ENCODE data around the gene SERTAD3. TPM values are rescaled to one million over a fixed set of nuclear protein-coding genes. Genes with fewer than 3 reads are reported as not detected.
A peak's percentile ranks its signal among the peaks of the same experiment; 100 is the strongest.

Gene SERTAD3
- total RNA-seq, 4 donors from 2014 or later: 16.4 to 29.8 (median 19.1) TPM

- Histone ChIP-seq H3K4me3 (peak overlapping the region; percentile 2), H3K27ac (peak overlapping the region; percentile 57), H3K9me3 (no peaks in the 10 kb centered on the region), H3K27me3 (no peaks in the 10 kb centered on the region), H3K36me3 (peaks cover 4% of the 10 kb centered on the region), H3K4me1 (peaks cover 35% of the 10 kb centered on the region)
- TF ChIP-seq, protein P1, sequence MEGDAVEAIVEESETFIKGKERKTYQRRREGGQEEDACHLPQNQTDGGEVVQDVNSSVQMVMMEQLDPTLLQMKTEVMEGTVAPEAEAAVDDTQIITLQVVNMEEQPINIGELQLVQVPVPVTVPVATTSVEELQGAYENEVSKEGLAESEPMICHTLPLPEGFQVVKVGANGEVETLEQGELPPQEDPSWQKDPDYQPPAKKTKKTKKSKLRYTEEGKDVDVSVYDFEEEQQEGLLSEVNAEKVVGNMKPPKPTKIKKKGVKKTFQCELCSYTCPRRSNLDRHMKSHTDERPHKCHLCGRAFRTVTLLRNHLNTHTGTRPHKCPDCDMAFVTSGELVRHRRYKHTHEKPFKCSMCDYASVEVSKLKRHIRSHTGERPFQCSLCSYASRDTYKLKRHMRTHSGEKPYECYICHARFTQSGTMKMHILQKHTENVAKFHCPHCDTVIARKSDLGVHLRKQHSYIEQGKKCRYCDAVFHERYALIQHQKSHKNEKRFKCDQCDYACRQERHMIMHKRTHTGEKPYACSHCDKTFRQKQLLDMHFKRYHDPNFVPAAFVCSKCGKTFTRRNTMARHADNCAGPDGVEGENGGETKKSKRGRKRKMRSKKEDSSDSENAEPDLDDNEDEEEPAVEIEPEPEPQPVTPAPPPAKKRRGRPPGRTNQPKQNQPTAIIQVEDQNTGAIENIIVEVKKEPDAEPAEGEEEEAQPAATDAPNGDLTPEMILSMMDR (IDR thresholded peaks at IDR 0.05): no peak
- no peak for TF ChIP-seq POLR2A (IDR thresholded peaks at IDR 0.05)
- TF ChIP-seq POLR2AphosphoS5 (IDR thresholded peaks at IDR 0.05): no peak
- no peak for TF ChIP-seq EP300 (IDR thresholded peaks at IDR 0.05)
- DNase-seq (ENCODE audit: low spot score in 2 of 2): no peak
- WGBS: 85% methylated on average over 4 of the region's 4 CpGs
Observed at GRCh38 chr19:40417643-40417981, 26.5 kb downstream of the SERTAD3 start.

DNA sequence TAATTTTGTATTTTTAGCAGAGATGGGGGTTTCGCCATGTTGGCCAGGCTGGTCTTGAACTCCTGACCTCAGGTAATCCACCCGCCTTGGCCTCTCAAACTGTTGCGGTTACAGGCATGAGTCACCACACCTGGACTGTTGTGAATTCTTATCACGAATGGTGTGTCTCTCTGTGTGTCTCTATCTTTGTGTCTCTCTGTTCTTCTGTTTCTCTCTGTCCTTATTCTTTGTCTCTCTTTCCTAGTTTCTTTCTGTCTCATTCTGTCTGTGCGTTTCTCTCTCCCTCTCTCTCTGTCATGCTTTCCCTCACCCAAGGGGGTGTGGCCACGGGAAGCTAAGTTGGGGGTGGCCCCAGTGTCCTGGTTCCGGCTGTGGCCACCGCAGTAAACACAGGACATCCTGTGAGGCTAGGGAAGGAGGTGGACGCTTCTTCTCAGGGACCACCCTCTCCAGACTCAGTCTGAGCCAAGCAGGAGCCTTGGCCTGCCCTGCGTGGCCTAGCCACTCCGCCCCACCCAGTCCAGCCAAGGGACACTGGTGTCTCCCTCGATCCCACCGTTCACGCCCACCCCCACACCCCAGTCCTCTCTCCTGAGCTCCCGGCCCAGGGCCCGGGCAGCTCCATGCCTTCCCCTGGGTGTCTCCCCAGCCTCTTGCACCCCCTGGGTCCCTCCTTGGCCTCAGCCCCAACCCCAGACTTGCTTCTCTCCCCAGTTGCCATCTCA is 27.1 kb downstream of the SERTAD3 start:
- H3K27ac ChIP-seq: peak overlapping the region; percentile 57
- WGBS: 55% methylated on average over 14 of the region's 16 CpGs
- H3K27me3 ChIP-seq: no peaks in the 10 kb centered on the region
- TF ChIP-seq POLR2A (IDR thresholded peaks at IDR 0.05): no peak
- no peak for TF ChIP-seq POLR2AphosphoS5 (IDR thresholded peaks at IDR 0.05)
- TF ChIP-seq, protein P1 (IDR thresholded peaks at IDR 0.05): no peak
- TF ChIP-seq EP300 (IDR thresholded peaks at IDR 0.05): no peak
- no peaks in the 10 kb centered on the region for H3K36me3 ChIP-seq
- H3K9me3 ChIP-seq: no peaks in the 10 kb centered on the region
- no peak for DNase-seq (ENCODE audit: low spot score in 2 of 2)
- H3K4me3 ChIP-seq: peak overlapping the region; percentile 2
- peaks cover 33% of the 10 kb centered on the region for H3K4me1 ChIP-seq

DNA sequence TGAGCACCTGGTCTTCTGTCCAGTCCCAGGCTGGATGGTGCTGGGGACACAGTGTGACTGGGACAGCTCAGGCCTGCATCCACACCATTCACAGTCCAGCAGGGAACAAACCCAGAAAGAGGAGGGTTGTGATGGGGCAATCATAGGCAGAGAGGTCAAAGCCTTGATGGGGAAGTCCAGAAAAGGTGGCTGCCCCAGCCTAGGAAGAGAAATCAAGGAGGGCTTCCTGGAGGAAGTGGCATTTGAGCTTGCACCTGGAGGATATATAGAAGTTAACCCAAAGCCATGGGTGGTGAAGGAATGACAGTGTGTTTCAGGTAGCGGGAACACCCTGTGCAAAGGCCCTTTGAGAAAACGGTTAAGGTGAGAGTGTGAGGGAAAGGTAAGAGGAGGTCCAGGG is 28.4 kb downstream of the SERTAD3 start:
- Histone ChIP-seq H3K27ac (no peak overlapping the region), H3K9me3 (no peaks in the 10 kb centered on the region), H3K4me1 (peaks cover 35% of the 10 kb centered on the region), H3K4me3 (no peak overlapping the region), H3K27me3 (no peaks in the 10 kb centered on the region), H3K36me3 (no peaks in the 10 kb centered on the region)
- WGBS: 100% methylated on average over 2 of the region's 2 CpGs
- TF ChIP-seq EP300 (IDR thresholded peaks at IDR 0.05) (no peak), POLR2AphosphoS5 (IDR thresholded peaks at IDR 0.05) (no peak), POLR2A (IDR thresholded peaks at IDR 0.05) (no peak)
- TF ChIP-seq, protein P1 (IDR thresholded peaks at IDR 0.05): no peak
- DNase-seq (ENCODE audit: low spot score in 2 of 2): no peak

DNA sequence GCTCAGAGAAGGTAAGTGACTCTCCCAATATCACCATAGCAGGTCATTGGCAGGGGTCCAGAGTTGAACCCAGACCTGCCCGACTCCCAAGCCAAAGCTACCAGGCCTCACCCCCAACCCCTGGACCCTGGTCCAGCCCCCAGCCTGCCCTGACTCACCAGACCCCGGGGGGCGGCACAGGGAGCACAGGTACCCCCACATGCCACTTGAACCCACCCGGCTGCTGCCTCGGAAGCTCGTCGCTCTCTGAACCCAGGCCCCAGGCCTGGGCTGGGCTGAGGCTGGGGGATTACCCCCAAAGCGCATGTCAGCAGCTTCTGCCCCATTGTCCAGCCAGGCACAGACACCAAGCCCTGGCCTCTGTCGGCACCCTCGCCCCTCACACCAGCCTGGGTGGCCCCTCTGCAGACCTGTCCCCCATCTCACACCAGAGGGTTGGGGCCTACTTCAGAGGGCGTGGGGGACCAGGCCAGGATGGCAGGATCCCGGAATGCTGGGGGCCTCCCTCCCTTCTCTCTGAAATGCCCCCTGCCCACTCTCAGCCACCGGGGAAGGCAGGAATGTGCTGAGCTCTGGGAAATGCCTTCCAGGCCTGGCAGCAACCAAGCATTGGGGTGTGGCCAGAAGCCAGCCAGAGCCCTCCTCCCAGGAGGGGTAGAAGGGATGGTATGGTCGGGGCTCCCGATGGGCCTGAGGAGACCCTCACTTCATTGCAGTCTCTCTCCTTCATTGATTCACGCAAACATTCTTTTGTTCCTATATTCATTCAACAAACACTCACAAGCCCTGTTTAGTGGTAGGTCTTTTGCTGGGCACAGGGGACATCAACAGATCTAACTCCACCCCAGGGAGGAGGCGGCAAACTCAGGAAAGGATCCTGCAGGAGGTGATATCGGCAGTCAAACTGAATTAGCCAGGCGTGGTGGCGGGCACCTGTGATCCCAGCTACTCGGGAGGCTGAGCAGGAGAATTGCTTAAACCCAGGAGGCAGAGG is 29.3 kb downstream of the SERTAD3 start:
- peaks cover 36% of the 10 kb centered on the region for H3K4me1 ChIP-seq
- no peaks in the 10 kb centered on the region for H3K36me3 ChIP-seq
- TF ChIP-seq POLR2AphosphoS5 (IDR thresholded peaks at IDR 0.05) (no peak), EP300 (IDR thresholded peaks at IDR 0.05) (no peak), POLR2A (IDR thresholded peaks at IDR 0.05) (no peak)
- TF ChIP-seq, protein P1 (IDR thresholded peaks at IDR 0.05): no peak
- no peak overlapping the region for H3K4me3 ChIP-seq
- H3K27me3 ChIP-seq: no peaks in the 10 kb centered on the region
- 58% methylated on average over 12 of the region's 21 CpGs for WGBS
- no peaks in the 10 kb centered on the region for H3K9me3 ChIP-seq
- no peak overlapping the region for H3K27ac ChIP-seq
- no peak for DNase-seq (ENCODE audit: low spot score in 2 of 2)
